HCT116 (cell line): Measurements from ENCODE around the gene C8A. TPM values are rescaled to one million over a fixed set of nuclear protein-coding genes. Genes with fewer than 3 reads are reported as not detected.

Experiments used
- ATAC-seq: fragments of 200-7000 bp; cut with Tn5 transposase; 2 replicates; pipeline ENCODE4 v1.9.1; 2020; ENCODE audit warnings: mild to moderate bottlenecking, moderate library complexity
- BruUV-seq: library from RNA; stranded (reverse); fragments of 400-500 nt; replicated peaks from 2 replicates; lab custom pipeline; 2021; lab: Mats Ljungman, UMichigan
- CTCF ChIA-PET: fragments of 300-600 bp; sonication (Branson Sonifier 250); formaldehyde crosslinking; loops from one replicate; lab custom pipeline; 2021; ENCODE audit warnings: antibody characterized with exemption; lab: Charles Lee
- POLR2A ChIA-PET: fragments of 300-600, 350-600 bp; sonication (Branson Sonifier 250); formaldehyde crosslinking; loops from one replicate; lab custom pipeline; 2021; ENCODE audit warnings: antibody characterized with exemption; lab: Charles Lee
- RAD21 ChIA-PET, 2 experiments: fragments of 300-600 bp; sonication (Branson Sonifier 250); formaldehyde crosslinking; loops; one replicate each; lab custom pipeline; 2023; ENCODE audit warnings: low total read pairs in 2 of 2; ENCODE audit not compliant: uncharacterized antibody in 2 of 2, unreplicated experiment in 2 of 2, low non-redundant PET in 1 of 2; lab: Charles Lee
- DNase-seq: peaks from one replicate; pipeline ENCODE4 v3.0.0-alpha.2; 2010; ENCODE audit warnings: low read depth, low spot score
- H2AFZ ChIP-seq: fragments of 200-600 bp; shearing (Covaris generic), sonication (generic); 2 replicates; pipeline ENCODE4 v1.6.1; 2017; ENCODE audit warnings: low read depth, mixed run types, mixed read lengths, antibody characterized with exemption, low read length; ENCODE audit not compliant: poor library complexity, severe bottlenecking
- H3K27ac ChIP-seq: 2 replicates; pipeline ENCODE4 v1.5.1; 2012; ENCODE audit warnings: low read depth, low read length
- H3K27me3 ChIP-seq: fragments of 200-600 bp; sonication (generic); 2 replicates; pipeline ENCODE4 v1.6.1; 2016; ENCODE audit warnings: mixed run types, low read length, mixed read lengths; ENCODE audit not compliant: insufficient read depth
- H3K36me3 ChIP-seq, 2 experiments: fragments of 200-500 bp in 1 of 2; fragments of 200-600 bp in 1 of 2; sonication (Bioruptor generic) in 1 of 2; sonication (generic) in 1 of 2; 2 replicates each; pipeline versions ENCODE4 v1.5.1 to v1.6.1; 2014 to 2016; ENCODE audit warnings: low read length in 2 of 2, inconsistent platforms in 1 of 2, mixed read lengths in 1 of 2, mixed run types in 1 of 2; ENCODE audit not compliant: insufficient read depth in 2 of 2, control insufficient read depth in 1 of 2
- H3K4me1 ChIP-seq, 2 experiments: fragments of 200-600 bp in 1 of 2; sonication (generic) in 1 of 2; 2 replicates each; pipeline versions ENCODE4 v1.5.1 to v1.6.1; 2012 to 2017; ENCODE audit warnings: low read length in 2 of 2, inconsistent platforms in 1 of 2, mild to moderate bottlenecking in 1 of 2, mixed read lengths in 1 of 2, mixed run types in 1 of 2, moderate library complexity in 1 of 2; ENCODE audit not compliant: insufficient read depth in 2 of 2, control insufficient read depth in 1 of 2
- H3K4me2 ChIP-seq: fragments of 200-600 bp; sonication (generic); 2 replicates; pipeline ENCODE4 v1.6.1; 2017; ENCODE audit warnings: mixed run types, low read length, mixed read lengths
- H3K4me3 ChIP-seq, 2 experiments: fragments of 200-600 bp in 1 of 2; sonication (generic) in 1 of 2; replicated peaks in 1 of 2; 2 replicates each; pipeline ENCODE4 v1.5.1; 2011 to 2016; ENCODE audit warnings: low read length in 2 of 2, control low read depth in 1 of 2, low read depth in 1 of 2, mild to moderate bottlenecking in 1 of 2, mixed read lengths in 1 of 2, mixed run types in 1 of 2
- H3K79me2 ChIP-seq: fragments of 200-600 bp; sonication (generic); 2 replicates; pipeline ENCODE4 v1.6.1; 2017; ENCODE audit warnings: mild to moderate bottlenecking, mixed run types, low read length, moderate library complexity, mixed read lengths; ENCODE audit not compliant: insufficient read depth
- H3K9ac ChIP-seq: fragments of 200-600 bp; sonication (generic); 2 replicates; pipeline ENCODE4 v1.6.1; 2016; ENCODE audit warnings: low read length, mixed read lengths
- H3K9me2 ChIP-seq: fragments of 200-600 bp; sonication (generic), shearing (Covaris generic); 2 replicates; pipeline ENCODE4 v1.6.1; 2017; ENCODE audit warnings: mixed run types, mild to moderate bottlenecking, moderate library complexity; ENCODE audit not compliant: insufficient read depth
- H3K9me3 ChIP-seq, 2 experiments: fragments of 200-500 bp in 1 of 2; fragments of 200-600 bp in 1 of 2; sonication (Bioruptor generic) in 1 of 2; sonication (generic) in 1 of 2; 2 replicates each; pipeline ENCODE4 v1.6.1; 2014 to 2017; ENCODE audit warnings: low read length in 2 of 2, mixed read lengths in 2 of 2, inconsistent platforms in 1 of 2, low read depth in 1 of 2, mild to moderate bottlenecking in 1 of 2, mixed run types in 1 of 2, moderate library complexity in 1 of 2; ENCODE audit not compliant: control insufficient read depth in 1 of 2, insufficient read depth in 1 of 2
- H4K20me1 ChIP-seq: fragments of 200-600 bp; sonication (generic), shearing (Covaris generic); 2 replicates; pipeline ENCODE4 v1.6.1; 2017; ENCODE audit warnings: mixed run types, mild to moderate bottlenecking, moderate library complexity; ENCODE audit not compliant: insufficient read depth
- CBX3 ChIP-seq: IDR thresholded peaks from 2 replicates; pipeline ENCODE4 v1.6.1; 2012; ENCODE audit warnings: low read depth
- CEBPB ChIP-seq: IDR thresholded peaks from 2 replicates; pipeline ENCODE4 v1.6.1; 2012; ENCODE audit warnings: low read depth
- ELF1 ChIP-seq: IDR thresholded peaks from 2 replicates; pipeline ENCODE4 v1.6.1; 2012; ENCODE audit warnings: low read depth, borderline replicate concordance
- FOSL1 ChIP-seq: IDR thresholded peaks from 2 replicates; pipeline ENCODE4 v1.6.1; 2012; ENCODE audit warnings: low read depth
- POLR2A ChIP-seq: IDR thresholded peaks from 2 replicates; pipeline ENCODE4 v1.7.0; 2011; ENCODE audit warnings: borderline replicate concordance; ENCODE audit not compliant: insufficient read depth, insufficient read length; ENCODE audit errors: extremely low read depth
- SP1 ChIP-seq: IDR thresholded peaks from 2 replicates; pipeline ENCODE4 v1.6.1; 2012; ENCODE audit warnings: low read depth
- SRF ChIP-seq: IDR thresholded peaks from 2 replicates; pipeline ENCODE4 v1.6.1; 2012; ENCODE audit warnings: low read depth
- TCF7L2 ChIP-seq: IDR thresholded peaks from 2 replicates; pipeline ENCODE4 v1.7.0; 2011; ENCODE audit warnings: borderline replicate concordance, inconsistent platforms; ENCODE audit not compliant: insufficient read depth, insufficient read length; ENCODE audit errors: extremely low read depth
- YY1 ChIP-seq: IDR thresholded peaks from 2 replicates; pipeline ENCODE4 v1.6.1; 2011; ENCODE audit warnings: low read length, low read depth, moderate library complexity, mild to moderate bottlenecking; ENCODE audit not compliant: insufficient replicate concordance; ENCODE audit errors: extremely low read depth
- ZFX ChIP-seq: fragments of 450-650 bp; IDR thresholded peaks from 2 replicates; pipeline ENCODE4 v1.6.1; 2017
- intact Hi-C: fragments of 100-400 bp; cut with micrococcal nuclease; formaldehyde crosslinking; loops from 2 replicates; pipeline ENCODE4 v1.10.0; 2022
- total RNA-seq: library from RNA; stranded (reverse); gene quantifications from one replicate; pipeline ENCODE4 v1.2.1, GENCODE V29; 2021; ENCODE audit not compliant: unreplicated experiment
- TF ChIP-seq, protein P1 (sequence below): IDR thresholded peaks from 2 replicates; pipeline ENCODE4 v1.6.1; 2012; ENCODE audit warnings: low read depth

Gene C8A
- total RNA-seq, 1 experiment from 2014 or later, result 0.10 TPM

DNA sequence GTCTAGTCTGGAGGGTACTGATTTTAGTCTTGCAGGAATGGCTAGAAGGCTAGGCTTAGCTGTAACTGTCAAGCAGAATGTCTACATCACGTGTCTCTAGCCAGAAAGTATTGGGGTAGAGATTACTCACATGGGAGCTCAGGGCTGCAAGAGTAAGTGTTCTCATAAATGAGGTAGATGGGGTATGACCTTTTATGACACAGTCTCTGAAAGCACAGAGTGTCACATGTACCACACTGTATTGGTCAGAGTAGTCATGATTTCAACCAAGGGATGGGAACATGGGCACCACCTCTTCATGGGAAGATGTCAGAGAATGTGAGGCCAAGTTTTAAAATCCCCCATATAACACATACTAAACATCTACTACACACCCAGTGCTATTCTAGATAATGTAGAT is 38.3 kb upstream of the C8A start:
- ChIA-PET POLR2A (no interaction called here), RAD21 (no interaction called here), CTCF (no interaction called here)
- no peaks in the 10 kb centered on the region for H3K9me3 ChIP-seq
- H2AFZ ChIP-seq, result no peak overlapping the region
- no peak overlapping the region for H3K9ac ChIP-seq
- H3K27ac ChIP-seq, result no peak overlapping the region
- H3K4me2 ChIP-seq, result no peak overlapping the region
- H3K4me1 ChIP-seq, result no peaks in the 10 kb centered on the region
- no peaks in the 10 kb centered on the region for H3K36me3 ChIP-seq
- H4K20me1 ChIP-seq, result no peaks in the 10 kb centered on the region
- ATAC-seq (no peak), DNase-seq (no peak)
- intact Hi-C loops, result no loop called here
- no peaks in the 10 kb centered on the region for H3K9me2 ChIP-seq
- BruUV-seq, result no TSS peak
- H3K79me2 ChIP-seq, result no peaks in the 10 kb centered on the region
- no peak overlapping the region for H3K4me3 ChIP-seq
- TF ChIP-seq SRF, result no peak
- TF ChIP-seq ELF1, result no peak
- TF ChIP-seq, protein P1, sequence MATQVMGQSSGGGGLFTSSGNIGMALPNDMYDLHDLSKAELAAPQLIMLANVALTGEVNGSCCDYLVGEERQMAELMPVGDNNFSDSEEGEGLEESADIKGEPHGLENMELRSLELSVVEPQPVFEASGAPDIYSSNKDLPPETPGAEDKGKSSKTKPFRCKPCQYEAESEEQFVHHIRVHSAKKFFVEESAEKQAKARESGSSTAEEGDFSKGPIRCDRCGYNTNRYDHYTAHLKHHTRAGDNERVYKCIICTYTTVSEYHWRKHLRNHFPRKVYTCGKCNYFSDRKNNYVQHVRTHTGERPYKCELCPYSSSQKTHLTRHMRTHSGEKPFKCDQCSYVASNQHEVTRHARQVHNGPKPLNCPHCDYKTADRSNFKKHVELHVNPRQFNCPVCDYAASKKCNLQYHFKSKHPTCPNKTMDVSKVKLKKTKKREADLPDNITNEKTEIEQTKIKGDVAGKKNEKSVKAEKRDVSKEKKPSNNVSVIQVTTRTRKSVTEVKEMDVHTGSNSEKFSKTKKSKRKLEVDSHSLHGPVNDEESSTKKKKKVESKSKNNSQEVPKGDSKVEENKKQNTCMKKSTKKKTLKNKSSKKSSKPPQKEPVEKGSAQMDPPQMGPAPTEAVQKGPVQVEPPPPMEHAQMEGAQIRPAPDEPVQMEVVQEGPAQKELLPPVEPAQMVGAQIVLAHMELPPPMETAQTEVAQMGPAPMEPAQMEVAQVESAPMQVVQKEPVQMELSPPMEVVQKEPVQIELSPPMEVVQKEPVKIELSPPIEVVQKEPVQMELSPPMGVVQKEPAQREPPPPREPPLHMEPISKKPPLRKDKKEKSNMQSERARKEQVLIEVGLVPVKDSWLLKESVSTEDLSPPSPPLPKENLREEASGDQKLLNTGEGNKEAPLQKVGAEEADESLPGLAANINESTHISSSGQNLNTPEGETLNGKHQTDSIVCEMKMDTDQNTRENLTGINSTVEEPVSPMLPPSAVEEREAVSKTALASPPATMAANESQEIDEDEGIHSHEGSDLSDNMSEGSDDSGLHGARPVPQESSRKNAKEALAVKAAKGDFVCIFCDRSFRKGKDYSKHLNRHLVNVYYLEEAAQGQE, result no peak
- H3K27me3 ChIP-seq, result peaks cover 1% of the 10 kb centered on the region

DNA sequence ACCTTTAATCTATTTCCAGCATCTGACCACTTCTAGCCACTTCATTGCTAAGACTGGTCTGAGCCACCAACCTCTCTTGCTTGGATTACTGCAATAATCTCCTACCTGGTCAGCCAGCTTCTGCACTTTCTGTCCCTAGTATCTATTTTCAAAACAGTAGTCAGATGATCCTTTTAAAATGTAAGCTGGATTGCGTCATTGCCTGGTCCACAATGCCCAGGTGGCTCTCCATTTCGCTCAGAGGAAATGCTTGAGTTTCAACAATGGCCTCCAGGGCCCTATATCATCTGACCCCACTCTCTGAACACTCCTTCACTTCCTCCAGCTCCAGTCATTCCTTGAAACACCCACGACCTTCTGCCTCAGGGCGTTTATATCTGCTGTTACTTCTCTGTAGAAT is 37.7 kb upstream of the C8A start:
- H3K9ac ChIP-seq, result no peak overlapping the region
- ChIA-PET POLR2A (no interaction called here), CTCF (no interaction called here), RAD21 (no interaction called here)
- no peaks in the 10 kb centered on the region for H3K4me1 ChIP-seq
- no peaks in the 10 kb centered on the region for H3K9me2 ChIP-seq
- no peaks in the 10 kb centered on the region for H3K36me3 ChIP-seq
- no peak overlapping the region for H3K27ac ChIP-seq
- H3K4me2 ChIP-seq, result no peak overlapping the region
- H2AFZ ChIP-seq, result no peak overlapping the region
- TF ChIP-seq CEBPB (no peak), ZFX (no peak), TCF7L2 (no peak), YY1 (no peak), ELF1 (no peak), FOSL1 (no peak), POLR2A (no peak), SP1 (no peak), CBX3 (no peak)
- no peaks in the 10 kb centered on the region for H3K79me2 ChIP-seq
- no peak for DNase-seq
- H3K9me3 ChIP-seq, result no peaks in the 10 kb centered on the region
- ATAC-seq, result no peak
- BruUV-seq, result no TSS peak
- intact Hi-C loops, result no loop called here
- H4K20me1 ChIP-seq, result no peaks in the 10 kb centered on the region
- H3K27me3 ChIP-seq, result no peaks in the 10 kb centered on the region; the same call in 1 of the 2 replicates
- H3K4me3 ChIP-seq, result no peak overlapping the region
